H1 (cell line): ENCODE data around the gene MMP7. TPM values are rescaled to one million over a fixed set of nuclear protein-coding genes. Genes with fewer than 3 reads are reported as not detected.

Experiments used
- CTCF ChIA-PET: fragments of 300-600 bp; sonication (Branson Sonifier 250); formaldehyde crosslinking; loops from one replicate; lab custom pipeline; 2021; ENCODE audit not compliant: partially characterized antibody; lab: Charles Lee
- POLR2A ChIA-PET: fragments of 300-600 bp; sonication (Branson Sonifier 250); formaldehyde crosslinking; loops from one replicate; lab custom pipeline; 2021; ENCODE audit warnings: inconsistent platforms; ENCODE audit not compliant: partially characterized antibody; lab: Charles Lee
- DNase-seq, 2 experiments: peaks; one replicate each; pipeline versions ENCODE4 v3.0.0 to v3.0.0-alpha.2; 2010 to 2022; ENCODE audit warnings: low spot score in 2 of 2, low read depth in 1 of 2, mixed read lengths in 1 of 2
- FAIRE-seq: peaks from 2 replicates; lab custom pipeline; 2011; peaks lifted over from hg19 to GRCh38; lab: Jason Lieb, UNC
- H2AFZ ChIP-seq: 2 replicates; pipeline ENCODE4 v1.8.1; 2012; ENCODE audit warnings: low read length, inconsistent platforms
- H2AK5ac ChIP-seq: 2 replicates; pipeline ENCODE4 v1.6.1; 2013; ENCODE audit warnings: low read depth, low read length
- H2BK120ac ChIP-seq: replicated peaks from 2 replicates; pipeline ENCODE3; 2013; ENCODE audit warnings: low read depth, low read length, inconsistent platforms
- H2BK12ac ChIP-seq: 2 replicates; pipeline ENCODE4 v1.6.1; 2013; ENCODE audit warnings: low read depth, low read length
- H2BK15ac ChIP-seq: 2 replicates; pipeline ENCODE4 v1.6.1; 2013; ENCODE audit warnings: low read length
- H2BK20ac ChIP-seq: 2 replicates; pipeline ENCODE4 v1.6.1; 2013; ENCODE audit warnings: low read length
- H2BK5ac ChIP-seq: 2 replicates; pipeline ENCODE4 v1.6.1; 2013; ENCODE audit warnings: low read depth, low read length
- H3K14ac ChIP-seq: 2 replicates; pipeline ENCODE4 v1.6.1; 2013; ENCODE audit warnings: inconsistent platforms; ENCODE audit not compliant: insufficient read length
- H3K18ac ChIP-seq: 2 replicates; pipeline ENCODE4 v1.6.1; 2013; ENCODE audit warnings: low read length; ENCODE audit errors: extremely low read depth
- H3K23ac ChIP-seq: 2 replicates; pipeline ENCODE4 v1.6.1; 2013; ENCODE audit warnings: inconsistent platforms; ENCODE audit not compliant: insufficient read length
- H3K23me2 ChIP-seq: 2 replicates; pipeline ENCODE4 v1.6.1; 2013; ENCODE audit warnings: low read depth, low read length
- H3K27ac ChIP-seq: 2 replicates; pipeline ENCODE4 v1.6.1; 2011; ENCODE audit warnings: low read depth, low read length, inconsistent platforms
- H3K27me3 ChIP-seq, 4 experiments: replicated peaks in 1 of 4; 1 replicate in 1 of 4; 2 replicates in 3 of 4; pipeline versions ENCODE4 v1.6.1 to v1.8.1; 2011 to 2013; ENCODE audit warnings: low read length in 3 of 4, mild to moderate bottlenecking in 3 of 4, inconsistent platforms in 2 of 4, mixed read lengths in 2 of 4, moderate library complexity in 1 of 4; ENCODE audit not compliant: control insufficient read depth in 3 of 4, insufficient read depth in 3 of 4; ENCODE audit errors: extremely low read depth in 1 of 4
- H3K36me3 ChIP-seq, 4 experiments: 2 replicates each; pipeline versions ENCODE4 v1.6.1 to v1.8.1; 2011 to 2013; ENCODE audit warnings: mild to moderate bottlenecking in 4 of 4, low read length in 3 of 4, moderate library complexity in 2 of 4, control low read depth in 1 of 4, inconsistent platforms in 1 of 4; ENCODE audit not compliant: insufficient read depth in 4 of 4, control insufficient read depth in 2 of 4
- H3K4ac ChIP-seq: replicated peaks from 2 replicates; pipeline ENCODE3; 2013; ENCODE audit warnings: low read length, low read depth, mixed read lengths, inconsistent platforms; ENCODE audit not compliant: insufficient read length
- H3K4me1 ChIP-seq, 4 experiments: replicated peaks in 1 of 4; 1 replicate in 1 of 4; 2 replicates in 3 of 4; pipeline versions ENCODE4 v1.6.1 to v1.8.1; 2011 to 2013; ENCODE audit warnings: low read length in 3 of 4, inconsistent platforms in 2 of 4, mixed read lengths in 1 of 4; ENCODE audit not compliant: insufficient read depth in 4 of 4, control insufficient read depth in 3 of 4
- H3K4me2 ChIP-seq, 2 experiments: 2 replicates each; pipeline versions ENCODE4 v1.6.1 to v1.8.1; 2011 to 2013; ENCODE audit warnings: low read depth in 2 of 2, low read length in 2 of 2, control low read depth in 1 of 2, inconsistent platforms in 1 of 2, mild to moderate bottlenecking in 1 of 2; ENCODE audit not compliant: insufficient read depth in 1 of 2
- H3K4me3 ChIP-seq, 4 experiments: fragments of 200-600, 300-600 bp in 1 of 4; sonication (generic), shearing (Covaris generic), sonication (Bioruptor Twin) in 1 of 4; 2 replicates each; pipeline versions ENCODE4 v1.5.1 to v1.8.1; 2011 to 2016; ENCODE audit warnings: low read length in 4 of 4, low read depth in 3 of 4, control low read depth in 2 of 4, inconsistent platforms in 2 of 4, mild to moderate bottlenecking in 2 of 4, mixed read lengths in 1 of 4, moderate library complexity in 1 of 4; ENCODE audit not compliant: insufficient read depth in 2 of 4; ENCODE audit errors: extremely low read depth in 1 of 4
- H3K56ac ChIP-seq: replicated peaks from 2 replicates; pipeline ENCODE3; 2013; ENCODE audit warnings: low read depth, mild to moderate bottlenecking, mixed read lengths, low read length, inconsistent platforms; ENCODE audit not compliant: insufficient read length
- H3K79me1 ChIP-seq: 2 replicates; pipeline ENCODE4 v1.6.1; 2013; ENCODE audit warnings: low read depth, low read length, control low read depth
- H3K79me2 ChIP-seq, 2 experiments: 2 replicates each; pipeline versions ENCODE4 v1.6.1 to v1.8.1; 2012 to 2013; ENCODE audit warnings: low read length in 2 of 2, mild to moderate bottlenecking in 2 of 2, inconsistent platforms in 1 of 2; ENCODE audit not compliant: insufficient read depth in 2 of 2, control insufficient read depth in 1 of 2
- H3K9ac ChIP-seq, 4 experiments: replicated peaks in 1 of 4; 1 replicate in 1 of 4; 2 replicates in 3 of 4; pipeline versions ENCODE4 v1.6.1 to v1.8.1; 2011 to 2013; ENCODE audit warnings: low read depth in 3 of 4, low read length in 3 of 4, control low read depth in 2 of 4, mild to moderate bottlenecking in 2 of 4, moderate library complexity in 2 of 4, inconsistent platforms in 1 of 4; ENCODE audit errors: extremely low read depth in 1 of 4
- H3K9me3 ChIP-seq, 2 experiments: 2 replicates each; pipeline versions ENCODE4 v1.6.1 to v1.8.1; 2012 to 2013; ENCODE audit warnings: mild to moderate bottlenecking in 2 of 2, moderate library complexity in 2 of 2, control low read depth in 1 of 2, inconsistent platforms in 1 of 2, low read depth in 1 of 2, low read length in 1 of 2, mixed read lengths in 1 of 2; ENCODE audit not compliant: insufficient read depth in 2 of 2
- H4K20me1 ChIP-seq, 2 experiments: replicated peaks in 1 of 2; 2 replicates each; pipeline versions ENCODE3 to v1.8.1; 2011 to 2013; ENCODE audit warnings: inconsistent platforms in 2 of 2, low read length in 2 of 2, mild to moderate bottlenecking in 1 of 2; ENCODE audit not compliant: insufficient read depth in 2 of 2, control insufficient read depth in 1 of 2
- H4K5ac ChIP-seq: 2 replicates; pipeline ENCODE4 v1.6.1; 2013; ENCODE audit warnings: low read length, low read depth, mixed read lengths, inconsistent platforms; ENCODE audit not compliant: insufficient read length
- H4K8ac ChIP-seq: 2 replicates; pipeline ENCODE4 v1.8.0; 2013; ENCODE audit warnings: mild to moderate bottlenecking, moderate library complexity, low read length, inconsistent platforms; ENCODE audit not compliant: insufficient read depth; ENCODE audit errors: extremely low read depth
- H4K91ac ChIP-seq: replicated peaks from 2 replicates; pipeline ENCODE3; 2013; ENCODE audit warnings: low read length, mixed read lengths, inconsistent platforms; ENCODE audit not compliant: insufficient read length
- NANOG ChIP-seq: IDR thresholded peaks from 2 replicates; pipeline ENCODE4 v1.6.1; 2011; ENCODE audit warnings: low read length, low read depth, mild to moderate bottlenecking, inconsistent platforms; ENCODE audit not compliant: insufficient read depth, poor library complexity, severe bottlenecking
- WGBS, 2 experiments: shearing (Covaris generic) in 1 of 2; methylation state at CpG; one replicate each; pipeline versions ENCODE4 v1.1.6 to v1.1.7; 2013 to 2015; ENCODE audit warnings: low lambda C conversion rate in 2 of 2, mixed read lengths in 2 of 2, inconsistent platforms in 1 of 2, low coverage in 1 of 2, missing lambda C conversion rate in 1 of 2; ENCODE audit not compliant: insufficient replicate concordance in 2 of 2, insufficient coverage in 1 of 2, insufficient read length in 1 of 2; ENCODE audit errors: extremely low coverage in 1 of 2, missing lambda C conversion rate in 1 of 2; 5-methylcytosine and 5-hydroxymethylcytosine counted together
- polyA plus RNA-seq, 7 experiments: library from polyadenylated mRNA; depleted of rRNA in 3 of 7; stranded (reverse) in 5 of 7; unstranded in 2 of 7; fragments of >200 nt in 5 of 7; fragments of 200-250 nt in 2 of 7; gene quantifications; 1 replicate in 5 of 7; 2 replicates in 1 of 7; 4 replicates in 1 of 7; pipeline versions ENCODE4 v1.2.1 to v1.2.3, GENCODE V29; 2011 to 2013; ENCODE audit warnings: missing spikeins in 2 of 7, mixed read lengths in 2 of 7
- total RNA-seq: library from RNA; stranded (reverse); fragmentation: NEBNext Ultra II Directional; extraction: Animal tissue kit (Norgen Biotek cat#: 25700); gene quantifications from 2 replicates; pipeline ENCODE4 v1.2.1, GENCODE V29; 2021

The MMP7 gene
- total and polyA plus RNA-seq, 2 of the 8 experiments (the other 6 are each of a cell fraction or from before 2014, with no cell fraction given), result not detected

- H3K18ac ChIP-seq, result no peak overlapping the region
- H3K4me1 ChIP-seq, result no peaks in the 10 kb centered on the region; a peak in 2 of 7 replicates
- no peak overlapping the region for H4K8ac ChIP-seq
- H3K23me2 ChIP-seq, result no peaks in the 10 kb centered on the region
- no peak overlapping the region for H3K27ac ChIP-seq
- DNase-seq, result no peak
- H3K9ac ChIP-seq, result no peak overlapping the region
- CTCF ChIA-PET, result interaction anchor here (0.8 to 1.1 kb wide), 2 partner anchors 9 to 185 kb away, joined by 4 to 6 read pairs; no protein-coding TSS in a partner anchor
- 69% methylated on average over 2 of the region's 2 CpGs; no CpG with 5 or more reads in 1 of the 2 experiments for WGBS, 2 experiments
- H3K56ac ChIP-seq, result no peak overlapping the region
- no peak overlapping the region for H2BK120ac ChIP-seq
- no peak overlapping the region for H4K91ac ChIP-seq
- no peaks in the 10 kb centered on the region for H3K79me1 ChIP-seq
- H3K4ac ChIP-seq, result no peak overlapping the region
- FAIRE-seq, result no peak
- no peaks in the 10 kb centered on the region for H3K36me3 ChIP-seq
- no peak overlapping the region for H2BK20ac ChIP-seq
- POLR2A ChIA-PET, result no interaction called here
- H4K5ac ChIP-seq, result no peak overlapping the region
- no peak overlapping the region for H2AK5ac ChIP-seq
- H3K9me3 ChIP-seq, result no peaks in the 10 kb centered on the region
- no peak overlapping the region for H3K14ac ChIP-seq
- H2BK15ac ChIP-seq, result no peak overlapping the region
- H3K4me3 ChIP-seq, result no peak overlapping the region
- no peak overlapping the region for H3K4me2 ChIP-seq
- H2AFZ ChIP-seq, result no peak overlapping the region
- H3K79me2 ChIP-seq, result no peaks in the 10 kb centered on the region
- no peak overlapping the region for H2BK12ac ChIP-seq
- H3K27me3 ChIP-seq, result peaks cover 0 to 1% (median 0%) of the 10 kb centered on the region in 4 experiments; a peak in 1 of 7 replicates
- H3K23ac ChIP-seq, result no peak overlapping the region
- no peak overlapping the region for H2BK5ac ChIP-seq
- H4K20me1 ChIP-seq, result peaks cover 0 to 1% of the 10 kb centered on the region in 2 experiments
- no peak for TF ChIP-seq NANOG
These were observed 2.9 kb downstream of the MMP7 start for GRCh38 chr11:102527684-102528083.
